ENCODE measurements around the gene COX4I2. TPM values are rescaled to one million over a fixed set of nuclear protein-coding genes. Genes with fewer than 3 reads are reported as not detected.
A peak's percentile ranks its signal among the peaks of the same experiment; 100 is the strongest.

COX4I2 gene
- total RNA-seq, 3 donors from 2014 or later, result 5.3 TPM; not detected in 2

GRCh38 chr20:31678389-31679356, 41.0 kb downstream of the COX4I2 start:
- Histone ChIP-seq H3K27ac (peak overlapping the region; percentile 66 to 84), H3K27me3 (no peaks in the 10 kb centered on the region), H3K9me3 (no peaks in the 10 kb centered on the region), H3K4me1 (peaks cover 7 to 31% of the 10 kb centered on the region in 2 donors), H3K36me3 (no peaks in the 10 kb centered on the region), H3K4me3 (no peak overlapping the region)
- intact Hi-C loops (cut with DNase I; ENCODE audit: low total_unique reads), result no loop called here
- no peak for DNase-seq (ENCODE audit: low spot score in 2 of 2)
- TF ChIP-seq POLR2AphosphoS5 (IDR thresholded peaks at IDR 0.05) (no peak), CTCF (IDR thresholded peaks at IDR 0.05) (no peak), POLR2A (IDR thresholded peaks at IDR 0.05) (no peak)

GRCh38 chr20:31679357-31680285, 41.9 kb downstream of the COX4I2 start:
- H3K27ac ChIP-seq, result peak overlapping the region; percentile 66 to 84
- no peaks in the 10 kb centered on the region for H3K36me3 ChIP-seq
- no peak for DNase-seq (ENCODE audit: low spot score in 2 of 2)
- TF ChIP-seq CTCF (IDR thresholded peaks at IDR 0.05), result no peak
- TF ChIP-seq POLR2A (IDR thresholded peaks at IDR 0.05), result no peak
- no peak for TF ChIP-seq POLR2AphosphoS5 (IDR thresholded peaks at IDR 0.05)
- intact Hi-C loops (cut with DNase I; ENCODE audit: low total_unique reads), result no loop called here
- no peaks in the 10 kb centered on the region for H3K9me3 ChIP-seq
- H3K4me3 ChIP-seq, result no peak overlapping the region
- no peaks in the 10 kb centered on the region for H3K27me3 ChIP-seq
- peaks cover 8 to 26% of the 10 kb centered on the region in 2 donors for H3K4me1 ChIP-seq

GRCh38 chr20:31680286-31681127, 42.8 kb downstream of the COX4I2 start:
- TF ChIP-seq POLR2A (IDR thresholded peaks at IDR 0.05) (no peak), POLR2AphosphoS5 (IDR thresholded peaks at IDR 0.05) (no peak), CTCF (IDR thresholded peaks at IDR 0.05) (no peak)
- intact Hi-C loops (cut with DNase I; ENCODE audit: low total_unique reads), result no loop called here
- Histone ChIP-seq H3K27me3 (no peaks in the 10 kb centered on the region), H3K9me3 (no peaks in the 10 kb centered on the region), H3K4me3 (no peak overlapping the region), H3K4me1 (peaks cover 6 to 17% of the 10 kb centered on the region in 2 donors), H3K36me3 (no peaks in the 10 kb centered on the region), H3K27ac (peak overlapping the region; percentile 66 to 84)
- DNase-seq (ENCODE audit: low spot score in 2 of 2), result no peak

- TF ChIP-seq POLR2AphosphoS5 (IDR thresholded peaks at IDR 0.05), result no peak
- intact Hi-C loops (cut with DNase I; ENCODE audit: low total_unique reads), result no loop called here
- Histone ChIP-seq H3K9me3 (no peaks in the 10 kb centered on the region), H3K4me3 (no peak overlapping the region), H3K36me3 (no peaks in the 10 kb centered on the region), H3K27ac (peak overlapping the region; percentile 66 to 84), H3K27me3 (no peaks in the 10 kb centered on the region), H3K4me1 (peaks cover 5 to 12% of the 10 kb centered on the region in 2 donors)
- no peak for DNase-seq (ENCODE audit: low spot score in 2 of 2)
Measured at GRCh38 chr20:31681128-31681727, 43.5 kb downstream of the COX4I2 start.

Measured in breast epithelium (tissue), 4 donors.